Breast epithelium (tissue), 4 donors: ENCODE data around the gene ACTR2. TPM values are rescaled to one million over a fixed set of nuclear protein-coding genes. Genes with fewer than 3 reads are reported as not detected.
"Not testable (repeated sequence)": the region's sequence is repeated elsewhere in the genome, so short reads cannot be mapped to it uniquely, and the experiment has no call there.

ENCODE experiments used
- DNase-seq, 2 donors: peaks; one replicate each; pipeline ENCODE4 v3.0.0-alpha.2; 2019; ENCODE audit warnings: low spot score in 2 of 2
- H3K27ac ChIP-seq, 2 donors: fragments of 200-600 bp; sonication (generic) in 1 of 2; one replicate each; pipeline ENCODE4 v1.5.1; 2016 to 2019; ENCODE audit warnings: mild to moderate bottlenecking in 1 of 2
- H3K27me3 ChIP-seq, 2 donors: fragments of 200-600 bp; sonication (generic) in 1 of 2; one replicate each; pipeline versions ENCODE4 v1.5.1 to v1.6.0; 2017 to 2019; ENCODE audit warnings: control low read depth in 1 of 2, mild to moderate bottlenecking in 1 of 2
- H3K36me3 ChIP-seq: fragments of 200-600 bp; one replicate; pipeline ENCODE4 v1.5.1; 2019
- H3K4me1 ChIP-seq, 2 donors: fragments of 200-600 bp; sonication (generic); one replicate each; pipeline ENCODE4 v1.5.1; 2016 to 2019; ENCODE audit warnings: control low read depth in 1 of 2
- H3K4me3 ChIP-seq, 3 donors: fragments of 200-600 bp; sonication (generic); 1 replicate in 2 of 3; 2 replicates in 1 of 3; pipeline ENCODE4 v1.5.1; 2016 to 2019; ENCODE audit warnings: mild to moderate bottlenecking in 3 of 3, moderate library complexity in 2 of 3
- H3K9me3 ChIP-seq, 2 donors: fragments of 200-600 bp; sonication (generic) in 1 of 2; one replicate each; pipeline ENCODE4 v1.5.1; 2016 to 2019; ENCODE audit warnings: control low read depth in 1 of 2
- POLR2A ChIP-seq: fragments of 450-650 bp; IDR thresholded peaks from one replicate; pipeline ENCODE4 v1.6.1; 2016; ENCODE audit warnings: antibody characterized with exemption, mild to moderate bottlenecking, moderate library complexity
- POLR2AphosphoS5 ChIP-seq, 3 donors: sonication (generic); formaldehyde crosslinking; IDR thresholded peaks; one replicate each; pipeline ENCODE4 v1.6.1; 2017; ENCODE audit warnings: antibody characterized with exemption in 3 of 3
- intact Hi-C: fragments of 100-400 bp; cut with DNase I; formaldehyde crosslinking; loops from one replicate; pipeline ENCODE4 v1.15.1; 2023; ENCODE audit warnings: low total_unique reads
- total RNA-seq, 3 donors: library from RNA; depleted of rRNA; stranded (reverse); fragments of >200 nt; gene quantifications; one replicate each; pipeline ENCODE4 v1.1.0, GENCODE V29; 2016
- TF ChIP-seq, protein P1 (sequence below), 3 donors: fragments of 450-650 bp; IDR thresholded peaks; one replicate each; pipeline ENCODE4 v1.5.1; 2016 to 2017; ENCODE audit warnings: antibody characterized with exemption in 3 of 3, mild to moderate bottlenecking in 3 of 3, moderate library complexity in 3 of 3

ACTR2 gene
- total RNA-seq, 3 donors from 2014 or later: 74.7 to 98.4 (median 75.1) TPM

- H3K4me1 ChIP-seq: no peaks in the 10 kb centered on the region
- TF ChIP-seq POLR2A: no peak
- TF ChIP-seq, protein P1, sequence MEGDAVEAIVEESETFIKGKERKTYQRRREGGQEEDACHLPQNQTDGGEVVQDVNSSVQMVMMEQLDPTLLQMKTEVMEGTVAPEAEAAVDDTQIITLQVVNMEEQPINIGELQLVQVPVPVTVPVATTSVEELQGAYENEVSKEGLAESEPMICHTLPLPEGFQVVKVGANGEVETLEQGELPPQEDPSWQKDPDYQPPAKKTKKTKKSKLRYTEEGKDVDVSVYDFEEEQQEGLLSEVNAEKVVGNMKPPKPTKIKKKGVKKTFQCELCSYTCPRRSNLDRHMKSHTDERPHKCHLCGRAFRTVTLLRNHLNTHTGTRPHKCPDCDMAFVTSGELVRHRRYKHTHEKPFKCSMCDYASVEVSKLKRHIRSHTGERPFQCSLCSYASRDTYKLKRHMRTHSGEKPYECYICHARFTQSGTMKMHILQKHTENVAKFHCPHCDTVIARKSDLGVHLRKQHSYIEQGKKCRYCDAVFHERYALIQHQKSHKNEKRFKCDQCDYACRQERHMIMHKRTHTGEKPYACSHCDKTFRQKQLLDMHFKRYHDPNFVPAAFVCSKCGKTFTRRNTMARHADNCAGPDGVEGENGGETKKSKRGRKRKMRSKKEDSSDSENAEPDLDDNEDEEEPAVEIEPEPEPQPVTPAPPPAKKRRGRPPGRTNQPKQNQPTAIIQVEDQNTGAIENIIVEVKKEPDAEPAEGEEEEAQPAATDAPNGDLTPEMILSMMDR (IDR thresholded peaks at IDR 0.05): no peak
- TF ChIP-seq POLR2AphosphoS5 (IDR thresholded peaks at IDR 0.05): no peak
- no peaks in the 10 kb centered on the region for H3K9me3 ChIP-seq
- H3K4me3 ChIP-seq: no peak overlapping the region
- H3K27me3 ChIP-seq: no peaks in the 10 kb centered on the region
- no peak for DNase-seq
- no peaks in the 10 kb centered on the region for H3K36me3 ChIP-seq
- intact Hi-C loops: no loop called here
- H3K27ac ChIP-seq: no peak overlapping the region
Measured at GRCh38 chr2:65214843-65215242, 12.8 kb upstream of the ACTR2 start.

- no peaks in the 10 kb centered on the region for H3K4me1 ChIP-seq
- no peaks in the 10 kb centered on the region for H3K9me3 ChIP-seq
- intact Hi-C loops: no loop called here
- no peaks in the 10 kb centered on the region for H3K27me3 ChIP-seq
- H3K36me3 ChIP-seq: no peaks in the 10 kb centered on the region
- no peak for TF ChIP-seq POLR2A
- TF ChIP-seq, protein P1 (IDR thresholded peaks at IDR 0.05): no peak
- no peak for TF ChIP-seq POLR2AphosphoS5 (IDR thresholded peaks at IDR 0.05)
- no peak overlapping the region for H3K27ac ChIP-seq
- H3K4me3 ChIP-seq: no peak overlapping the region
- no peak for DNase-seq
Measured at GRCh38 chr2:65215946-65216345, 11.7 kb upstream of the ACTR2 start.

GRCh38 chr2:65220432-65221131 is 7.0 kb upstream of the ACTR2 start:
- no peaks in the 10 kb centered on the region for H3K27me3 ChIP-seq
- H3K36me3 ChIP-seq: no peaks in the 10 kb centered on the region
- H3K27ac ChIP-seq: no peak overlapping the region
- intact Hi-C loops: no loop called here
- H3K4me3 ChIP-seq: no peak overlapping the region
- no peak for TF ChIP-seq POLR2AphosphoS5 (IDR thresholded peaks at IDR 0.05)
- H3K9me3 ChIP-seq: no peaks in the 10 kb centered on the region
- no peaks in the 10 kb centered on the region for H3K4me1 ChIP-seq
- DNase-seq: no peak

DNA sequence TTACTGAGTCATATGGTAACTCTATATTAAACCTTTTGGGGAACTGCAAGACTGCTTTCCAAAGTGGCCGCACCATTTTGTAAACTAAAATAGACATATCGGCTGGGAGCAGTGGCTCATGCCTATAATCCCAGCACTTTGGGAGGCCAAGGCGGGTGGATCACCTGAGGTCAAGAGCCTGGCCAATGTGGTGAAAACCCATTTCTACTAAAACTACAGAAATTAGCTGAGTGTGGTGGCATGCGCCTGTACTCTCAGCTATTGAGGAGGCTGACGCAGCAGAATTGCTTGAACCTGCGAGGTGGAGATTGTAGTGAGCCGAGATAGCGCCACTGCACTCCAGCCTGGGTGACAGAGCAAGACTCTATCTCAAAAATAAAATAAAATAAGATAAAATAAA is 6.4 kb upstream of the ACTR2 start:
- H3K9me3 ChIP-seq, H3K36me3 ChIP-seq, H3K4me1 ChIP-seq, H3K4me3 ChIP-seq, H3K27me3 ChIP-seq, H3K27ac ChIP-seq, DNase-seq, intact Hi-C loops: not testable (repeated sequence)

DNA sequence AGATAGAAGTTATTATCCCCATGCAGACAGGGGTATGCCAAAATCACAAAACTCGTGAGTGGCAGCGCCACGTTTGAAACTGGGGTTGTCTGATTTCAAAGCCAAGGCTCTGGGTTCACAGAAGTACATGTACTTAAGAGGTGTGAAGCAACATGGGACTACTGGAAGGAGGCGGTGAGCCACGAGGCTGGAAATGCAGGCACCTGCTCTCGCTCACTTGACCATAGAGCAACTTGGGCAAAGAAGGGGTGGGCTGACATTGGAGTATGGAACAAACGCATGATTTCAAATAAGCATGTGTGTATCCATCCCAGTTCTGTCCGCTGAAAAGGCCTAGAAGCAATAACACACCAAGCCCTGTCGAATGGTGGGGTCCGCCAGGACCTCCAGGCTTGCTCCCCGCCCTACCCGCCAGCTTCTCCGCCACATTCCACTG is 593 bp upstream of the ACTR2 start:
- H3K4me3 ChIP-seq: peak overlapping the region; percentile 94 to 100 (median 95)
- intact Hi-C loops: no loop called here
- H3K27me3 ChIP-seq: no peaks in the 10 kb centered on the region
- H3K4me1 ChIP-seq: peaks cover 0 to 7% of the 10 kb centered on the region in 2 donors
- no peak for DNase-seq
- TF ChIP-seq, protein P1 (IDR thresholded peaks at IDR 0.05): no peak
- TF ChIP-seq POLR2A: no peak
- no peak for TF ChIP-seq POLR2AphosphoS5 (IDR thresholded peaks at IDR 0.05)
- H3K36me3 ChIP-seq: no peaks in the 10 kb centered on the region
- H3K9me3 ChIP-seq: no peaks in the 10 kb centered on the region
- peak overlapping the region; percentile 98 to 99 for H3K27ac ChIP-seq

DNA sequence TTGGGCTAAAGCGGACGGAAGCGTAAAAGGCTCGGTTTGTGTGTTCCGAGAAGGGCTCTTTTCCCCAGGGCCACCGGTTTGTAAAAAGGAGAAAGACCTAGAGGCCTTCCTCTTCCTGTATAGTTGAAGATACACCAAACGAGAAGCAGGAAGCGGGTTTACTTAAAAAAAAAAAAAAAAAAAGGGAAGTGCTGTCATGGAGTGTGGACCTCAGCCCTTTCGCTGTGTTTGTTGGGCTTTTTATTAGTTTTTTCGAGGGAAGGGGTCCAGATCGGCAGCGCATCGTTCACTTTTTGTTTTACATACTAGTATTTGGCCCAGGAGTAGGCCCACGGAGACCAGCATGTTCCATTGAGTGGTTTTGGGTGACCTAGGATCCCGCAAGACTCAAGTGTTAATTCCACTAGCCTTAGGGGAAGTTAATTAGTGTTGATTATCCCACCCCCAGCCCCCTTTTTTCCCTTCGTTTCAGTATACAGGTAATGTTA is 676 bp downstream of the ACTR2 start:
- no peak for DNase-seq
- Histone ChIP-seq H3K27me3 (no peaks in the 10 kb centered on the region), H3K9me3 (no peaks in the 10 kb centered on the region), H3K27ac (peak overlapping the region; percentile 98 to 99), H3K4me1 (peaks cover 0 to 7% of the 10 kb centered on the region in 2 donors), H3K4me3 (peak overlapping the region; percentile 94 to 100 (median 95)), H3K36me3 (no peaks in the 10 kb centered on the region)
- intact Hi-C loops: no loop called here
- TF ChIP-seq POLR2A (no peak), POLR2AphosphoS5 (IDR thresholded peaks at IDR 0.05) (no peak)
- TF ChIP-seq, protein P1 (IDR thresholded peaks at IDR 0.05): no peak
